Tongue (tissue), 2 donors: Measurements from ENCODE around the gene PNMA3. TPM values are rescaled to one million over a fixed set of nuclear protein-coding genes. Genes with fewer than 3 reads are reported as not detected.
"Not testable (repeated sequence)": the region's sequence is repeated elsewhere in the genome, so short reads cannot be mapped to it uniquely, and the experiment has no call there.

Source experiments
- DNase-seq: peaks from one replicate; pipeline ENCODE4 v3.0.0-alpha.2; 2015
- total RNA-seq: library from RNA; depleted of rRNA; stranded (reverse); fragments of >200 nt; gene quantifications from one replicate; pipeline ENCODE4 v1.2.3, GENCODE V29; 2014

The PNMA3 gene
- 1.2 TPM for total RNA-seq

- peak; percentile 34 for DNase-seq
Observed at GRCh38 chrX:153055871-153056749, at the start of gene PNMA3. PNMA3 (plus strand) TSS chrX:153056470; CDS start chrX:153057056, 586 bp downstream.

- DNase-seq = not testable (repeated sequence)
Observed at GRCh38 chrX:153017174-153017573, 39.1 kb upstream of the PNMA3 start.

- no peak for DNase-seq
Observed at GRCh38 chrX:153019166-153019565, 37.1 kb upstream of the PNMA3 start.

GRCh38 chrX:153026501-153026900 is 29.8 kb upstream of the PNMA3 start:
- DNase-seq = not testable (repeated sequence)

GRCh38 chrX:153028487-153028886 is 27.8 kb upstream of the PNMA3 start:
- not testable (repeated sequence) for DNase-seq

- no peak for DNase-seq
Observed at GRCh38 chrX:153029162-153029561, 27.1 kb upstream of the PNMA3 start.

GRCh38 chrX:153029875-153030274 is 26.4 kb upstream of the PNMA3 start:
- no peak for DNase-seq

GRCh38 chrX:153030801-153031200 is 25.5 kb upstream of the PNMA3 start:
- no peak for DNase-seq

- peak; percentile 70 for DNase-seq
Observed at GRCh38 chrX:153032397-153033118, 23.7 kb upstream of the PNMA3 start.

GRCh38 chrX:153049093-153049492 is 7.2 kb upstream of the PNMA3 start:
- DNase-seq = no peak

- no peak for DNase-seq
Observed at GRCh38 chrX:153052534-153052933, 3.7 kb upstream of the PNMA3 start.

- no peak for DNase-seq
Observed at GRCh38 chrX:153057281-153057680, 1.0 kb downstream of the PNMA3 start.

GRCh38 chrX:153059191-153060094 is 3.2 kb downstream of the PNMA3 start:
- DNase-seq = no peak

- no peak for DNase-seq
Observed at GRCh38 chrX:153060095-153060445, 3.8 kb downstream of the PNMA3 start.

- DNase-seq = no peak
Observed at GRCh38 chrX:153061732-153062131, 5.5 kb downstream of the PNMA3 start.

- DNase-seq = no peak
Observed at GRCh38 chrX:153063315-153063714, 7.0 kb downstream of the PNMA3 start.

- no peak for DNase-seq
Observed at GRCh38 chrX:153064061-153064460, 7.8 kb downstream of the PNMA3 start.

- no peak for DNase-seq
Observed at GRCh38 chrX:153065389-153065788, 9.1 kb downstream of the PNMA3 start.

GRCh38 chrX:153066402-153066801 is 10.1 kb downstream of the PNMA3 start:
- DNase-seq = not testable (repeated sequence)

GRCh38 chrX:153071909-153072583 is 15.8 kb downstream of the PNMA3 start, which contains the start of gene PNMA6A:
PNMA6A (plus strand) TSS chrX:153072454; CDS start chrX:153073063, 609 bp downstream.
- DNase-seq = not testable (repeated sequence)

- DNase-seq = not testable (repeated sequence)
Observed at GRCh38 chrX:153073331-153073730, 17.1 kb downstream of the PNMA3 start.
